ENCODE data around the gene POLL.
A peak's percentile ranks its signal among the peaks of the same experiment; 100 is the strongest.

POLL gene

GRCh38 chr10:101560298-101561067, 27.6 kb downstream of the POLL start:
- DNase-seq: no peak

DNA sequence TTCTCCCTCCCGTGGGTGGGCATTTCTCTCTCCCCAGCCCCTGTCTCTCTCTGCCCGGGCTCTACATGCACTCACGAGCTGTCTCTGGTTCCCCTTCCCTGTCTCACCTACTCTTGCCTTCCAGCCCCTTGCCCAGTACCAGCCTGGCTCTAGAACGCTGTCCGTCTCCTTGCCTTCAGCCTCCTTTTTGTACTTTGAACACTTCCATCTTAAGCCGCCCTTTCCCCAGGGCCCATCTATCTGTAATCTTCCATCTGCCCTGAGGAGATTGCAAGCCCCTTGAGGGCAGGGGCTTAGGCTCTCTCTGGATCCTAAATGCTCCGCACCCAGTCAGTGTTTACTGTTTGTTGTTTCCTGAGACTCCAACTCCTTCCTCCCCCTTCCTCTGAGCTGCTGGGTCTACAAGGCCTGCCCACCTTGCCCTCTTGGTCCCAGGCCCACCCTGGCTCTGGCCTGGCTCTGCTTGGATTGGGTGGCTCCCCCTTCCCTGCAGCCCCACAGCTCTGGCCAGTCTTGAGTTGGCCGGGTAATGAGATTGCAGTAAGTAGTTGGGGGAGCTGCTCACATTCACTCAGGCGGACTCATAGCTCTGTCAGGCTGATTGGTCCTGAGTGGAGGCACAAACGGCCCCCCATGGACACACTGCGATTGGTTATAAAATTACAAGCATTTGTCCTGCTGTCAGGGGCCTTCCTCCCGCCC, 28.3 kb downstream of the POLL start:
- DNase-seq: no peak

GRCh38 chr10:101558671-101559595, 29.1 kb downstream of the POLL start:
- DNase-seq: no peak

DNA sequence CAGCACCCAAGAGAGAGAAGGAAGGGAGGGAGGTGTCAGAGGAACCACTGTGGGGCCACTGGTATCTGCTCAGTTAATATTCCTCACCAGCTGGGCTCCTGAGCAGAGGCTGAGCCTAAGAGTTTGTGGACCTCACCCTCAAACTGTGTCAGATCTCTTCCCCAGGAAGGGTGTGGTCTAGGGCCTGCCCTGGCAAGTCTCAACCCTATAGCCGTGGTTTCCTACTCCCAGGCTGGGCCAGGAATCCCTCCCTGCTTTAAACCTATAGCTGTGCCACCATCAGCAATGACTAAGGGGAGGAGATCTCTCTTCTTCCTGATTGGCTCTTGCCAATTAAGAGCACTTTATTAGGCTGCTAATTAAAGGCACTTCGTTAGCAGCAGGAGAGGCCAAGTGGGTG, 29.9 kb downstream of the POLL start:
- DNase-seq: no peak

GRCh38 chr10:101557541-101557940, 30.5 kb downstream of the POLL start:
- DNase-seq: no peak

GRCh38 chr10:101552442-101552841, 35.6 kb downstream of the POLL start:
- no peak for DNase-seq

GRCh38 chr10:101550965-101551364, 37.1 kb downstream of the POLL start:
- no peak for DNase-seq

DNA sequence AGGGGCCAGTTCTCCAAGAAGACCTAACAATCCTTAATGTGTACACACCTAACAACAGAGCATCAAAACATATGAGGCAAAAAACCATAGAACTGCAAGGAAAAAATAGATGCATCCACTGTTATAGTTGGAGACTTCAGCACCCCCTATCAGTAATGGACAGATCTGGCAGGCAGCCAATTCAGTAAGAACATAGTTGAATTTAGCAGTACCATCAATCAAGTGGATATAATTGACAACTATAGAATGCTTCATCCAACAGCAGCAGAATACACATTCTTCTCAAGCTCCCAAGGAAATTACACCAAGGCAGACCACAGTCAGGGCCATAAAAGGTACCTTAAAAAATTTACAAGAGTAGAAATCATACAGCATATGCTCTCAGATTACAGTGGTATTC, 42.2 kb downstream of the POLL start:
- no peak for DNase-seq

DNA sequence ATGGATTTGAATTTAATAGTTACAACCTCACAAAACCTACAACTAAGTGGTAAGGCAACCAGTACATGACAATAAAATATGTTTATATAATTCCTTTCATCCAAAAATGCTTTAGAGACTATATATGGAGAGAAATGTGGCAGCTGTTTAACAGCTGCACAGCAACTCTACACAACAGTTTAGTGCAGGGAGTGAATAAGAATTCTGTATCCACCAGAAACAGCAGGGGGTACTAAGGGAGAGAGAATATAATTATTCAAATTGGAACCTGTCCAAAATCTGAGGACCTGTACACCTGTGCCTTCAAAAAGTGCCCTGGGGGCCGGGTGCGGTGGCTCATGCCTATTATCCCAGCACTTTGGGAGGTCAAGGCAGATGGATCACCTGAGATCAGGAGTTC, 49.6 kb downstream of the POLL start:
- no peak for DNase-seq

DNA sequence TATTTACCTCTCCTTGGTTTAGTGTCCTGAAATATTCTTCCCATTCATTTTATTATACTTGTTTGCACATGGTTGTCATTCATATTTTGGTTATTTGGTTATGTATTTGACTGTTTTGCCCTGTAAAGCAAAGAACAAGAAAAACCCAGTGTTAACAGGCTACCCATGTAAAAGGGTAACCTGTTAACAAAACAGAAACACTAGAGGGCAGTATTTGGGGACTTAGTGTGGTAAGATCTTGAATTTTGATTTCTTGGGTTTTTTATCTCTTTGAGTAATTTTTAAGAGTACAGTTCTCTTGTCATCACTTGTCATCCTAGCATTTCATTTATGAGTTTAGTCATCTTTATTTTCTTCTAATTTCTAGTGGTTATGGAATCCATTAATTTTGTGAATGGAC, 51.3 kb downstream of the POLL start:
- DNase-seq: peak; percentile 18

GRCh38 chr10:101535949-101536348, 52.1 kb downstream of the POLL start:
- no peak for DNase-seq

GRCh38 chr10:101529725-101530553, 58.1 kb downstream of the POLL start:
- DNase-seq: no peak

DNA sequence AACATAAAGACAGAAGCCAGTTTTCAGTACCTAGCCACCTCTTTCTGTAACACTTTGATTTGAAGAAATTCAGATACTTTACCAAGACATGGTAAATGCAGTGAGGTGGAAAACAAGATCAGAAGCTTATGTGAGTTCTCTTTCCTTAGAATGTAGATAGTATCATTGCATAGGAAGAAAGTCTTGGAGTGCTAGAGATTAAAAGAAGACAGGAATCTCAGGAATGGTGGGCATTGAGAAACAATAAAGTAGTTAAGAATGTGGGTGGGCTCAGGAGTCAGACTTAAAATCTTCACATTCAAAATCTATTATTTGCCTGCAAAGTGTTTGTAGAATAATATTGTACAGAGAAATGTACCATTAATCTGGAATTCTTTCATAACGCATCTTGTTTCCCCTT, 58.9 kb downstream of the POLL start:
- DNase-seq: no peak

All from central memory CD4-positive, alpha-beta T cell (primary cell).